ENCODE measurements around the gene SH3GL1. TPM values are rescaled to one million over a fixed set of nuclear protein-coding genes. Genes with fewer than 3 reads are reported as not detected.

Gene SH3GL1
- total RNA-seq, 1 donor from 2014 or later = 24.7 TPM

DNA sequence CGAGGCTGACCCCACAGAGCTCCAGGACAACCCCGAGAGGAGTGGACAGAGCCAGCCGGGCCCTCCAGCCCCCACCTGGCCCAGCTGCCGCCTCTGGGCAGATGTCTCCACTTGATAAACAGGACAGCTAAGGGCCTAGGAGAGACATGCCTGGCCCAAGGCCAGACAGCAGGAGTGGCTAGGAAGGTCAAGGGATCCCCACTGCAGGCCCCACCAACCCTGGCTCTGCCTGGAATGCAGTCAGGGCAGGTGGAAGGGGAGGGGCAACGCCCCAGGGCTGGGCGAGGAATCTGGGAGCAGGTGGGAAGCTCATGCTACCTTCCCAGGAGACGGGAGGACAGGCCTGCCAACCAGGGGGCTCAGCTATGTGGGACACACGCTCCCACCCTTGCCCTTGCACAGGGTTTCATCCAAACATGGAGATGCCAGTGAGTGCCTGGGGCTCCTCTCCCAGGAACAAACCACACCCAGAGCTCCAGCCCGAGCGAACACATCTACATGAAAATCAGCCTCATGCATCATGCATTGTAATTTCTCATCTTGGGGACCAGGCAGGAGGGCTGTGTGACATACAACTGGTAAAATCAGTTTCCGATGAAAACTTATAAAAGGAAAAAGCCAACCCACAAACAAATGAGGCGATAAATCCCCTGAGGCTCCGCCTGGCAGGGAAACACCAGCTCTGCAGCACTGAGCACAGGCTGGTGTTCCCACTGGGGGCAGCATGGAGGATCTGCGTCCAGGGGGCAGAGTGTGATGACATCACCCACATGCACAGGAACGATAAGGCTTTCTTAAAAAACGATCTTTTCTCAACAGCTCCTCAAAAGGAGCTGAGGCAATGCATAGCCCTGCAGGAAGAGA, 25.0 kb downstream of the SH3GL1 start:
- DNase-seq = peak; percentile 55

DNA sequence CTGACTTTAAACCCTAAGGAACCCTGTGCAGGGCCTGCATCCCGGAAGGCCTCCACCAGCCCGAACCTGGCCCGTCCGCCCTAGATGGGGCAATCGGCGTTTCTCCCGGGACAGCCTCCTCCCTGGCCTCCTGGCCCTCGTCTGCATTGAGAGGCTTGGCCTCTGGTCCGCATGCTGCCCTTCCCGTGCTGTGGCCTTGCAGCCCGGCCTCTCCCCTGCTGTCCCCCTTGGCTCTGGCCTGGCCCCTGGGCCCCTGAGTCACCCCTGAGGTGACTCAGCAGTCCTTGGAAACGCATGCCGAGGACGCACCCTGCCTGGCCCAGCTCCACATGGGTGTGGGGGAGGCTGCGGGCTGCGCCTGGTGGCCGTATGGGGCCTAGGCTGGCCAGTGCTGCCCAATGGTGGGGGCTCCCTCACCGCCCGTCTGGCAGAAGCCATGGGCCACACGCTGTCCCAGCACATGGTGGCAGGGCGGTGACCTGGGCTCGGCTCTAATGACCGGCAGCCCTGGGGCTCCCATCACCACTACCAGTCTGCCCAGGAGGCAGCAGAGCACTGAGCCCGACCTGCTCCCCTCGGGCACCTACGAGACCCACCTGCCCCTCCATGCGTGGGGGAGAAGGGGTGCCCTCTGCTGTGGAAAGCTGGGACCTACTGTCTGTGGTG, 25.7 kb downstream of the SH3GL1 start:
- DNase-seq = no peak

DNA sequence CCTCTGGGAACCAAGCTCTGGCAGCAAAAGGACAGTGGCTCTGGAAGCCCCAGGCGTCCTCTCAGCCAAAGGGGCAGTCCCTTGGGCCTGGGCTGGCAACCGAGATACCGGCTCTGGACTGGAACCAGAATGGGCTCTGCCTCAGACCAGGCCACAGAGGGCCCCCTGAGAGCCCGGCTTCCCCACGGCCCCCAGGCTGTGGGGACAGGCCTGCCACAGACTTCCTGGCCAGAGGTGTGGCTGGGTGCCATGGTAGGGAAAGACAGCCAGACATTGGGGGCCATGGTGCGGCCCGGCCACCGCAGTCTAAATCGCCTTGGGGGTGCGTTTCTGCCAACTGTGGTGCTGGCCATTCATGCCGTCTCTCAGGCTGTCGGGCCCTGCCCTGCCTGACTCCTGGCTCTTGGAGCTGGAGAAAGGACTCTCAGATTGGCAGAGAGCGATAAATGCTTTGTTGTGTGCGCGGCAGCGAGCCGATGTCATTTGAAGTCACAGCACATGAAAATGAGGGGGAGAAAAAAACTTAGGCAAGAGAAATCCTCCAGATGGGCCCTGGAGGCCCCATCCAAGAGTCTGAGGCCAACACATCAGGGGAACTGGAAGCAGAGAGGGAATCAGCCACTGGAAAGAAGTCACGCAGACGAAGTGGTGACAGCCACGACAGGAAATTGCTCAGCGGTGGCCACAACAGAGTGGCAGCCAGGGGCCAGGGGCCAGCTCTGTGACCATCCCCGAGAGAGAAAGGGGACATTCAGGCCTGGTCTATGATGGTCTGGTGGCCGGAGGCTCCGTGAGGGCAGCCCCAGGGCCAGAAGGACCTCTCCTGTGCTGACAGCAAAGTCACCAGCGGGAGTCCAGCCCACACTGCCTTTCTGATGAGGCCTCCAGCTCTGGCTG, 26.5 kb downstream of the SH3GL1 start:
- DNase-seq = peak; percentile 65

DNA sequence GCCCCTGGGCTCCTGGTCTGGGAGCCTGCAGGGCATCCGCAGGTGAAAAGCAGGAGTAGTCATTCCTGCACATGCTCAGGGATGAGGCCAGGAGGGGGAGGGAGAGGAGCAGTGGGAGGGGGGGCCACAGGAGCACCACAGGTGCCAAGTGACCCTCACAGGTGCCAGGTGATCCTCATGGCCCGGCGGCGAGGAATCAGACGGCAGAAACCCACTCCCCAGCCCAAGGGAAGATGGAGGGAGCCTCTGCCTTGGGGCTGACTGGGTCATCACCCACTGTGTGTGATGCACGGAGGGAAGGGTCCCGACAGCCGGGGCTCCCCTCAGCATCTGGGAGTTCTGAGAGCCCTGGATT, 27.4 kb downstream of the SH3GL1 start:
- DNase-seq = no peak

DNA sequence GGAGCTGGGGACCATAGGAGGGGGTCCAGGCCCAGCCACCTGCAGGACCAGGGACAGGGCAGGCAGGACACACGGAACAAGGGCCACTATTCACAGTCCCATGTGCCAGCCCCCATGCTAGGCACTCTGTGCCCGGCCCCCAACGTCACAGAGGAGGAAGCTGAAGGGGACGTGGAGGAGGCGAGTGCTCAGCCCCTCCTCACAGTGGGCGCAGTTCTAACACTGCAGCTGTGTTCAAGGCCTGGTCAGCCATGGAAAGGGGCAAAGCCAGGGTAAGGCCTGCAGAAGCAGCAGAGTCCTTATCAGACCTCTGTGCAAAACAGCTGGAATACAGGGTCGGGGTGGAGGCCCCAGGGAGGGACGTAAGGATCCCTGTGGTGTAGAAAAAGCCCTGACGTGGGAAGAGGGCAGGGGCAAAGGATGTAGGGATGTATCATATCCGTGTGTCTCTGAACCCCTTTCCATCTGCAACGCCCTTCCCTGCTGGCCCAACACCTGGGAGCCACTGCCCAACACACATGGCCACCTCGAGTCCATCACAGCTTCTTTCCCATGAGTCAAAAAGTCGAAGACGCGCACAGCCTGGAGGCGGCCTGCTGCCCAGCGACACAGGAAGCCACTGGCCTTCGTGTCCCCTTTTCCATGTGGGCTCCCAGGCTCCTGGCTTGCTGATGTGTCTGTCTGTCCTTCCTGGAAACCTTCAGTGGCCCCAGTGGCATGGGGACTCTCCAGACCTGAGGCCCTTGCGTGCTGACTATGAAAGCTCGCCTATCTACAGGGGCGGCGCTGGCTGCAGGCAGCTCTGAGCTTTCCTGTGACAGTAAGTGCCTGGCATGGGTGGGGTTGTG, 28.0 kb downstream of the SH3GL1 start:
- no peak for DNase-seq

DNA sequence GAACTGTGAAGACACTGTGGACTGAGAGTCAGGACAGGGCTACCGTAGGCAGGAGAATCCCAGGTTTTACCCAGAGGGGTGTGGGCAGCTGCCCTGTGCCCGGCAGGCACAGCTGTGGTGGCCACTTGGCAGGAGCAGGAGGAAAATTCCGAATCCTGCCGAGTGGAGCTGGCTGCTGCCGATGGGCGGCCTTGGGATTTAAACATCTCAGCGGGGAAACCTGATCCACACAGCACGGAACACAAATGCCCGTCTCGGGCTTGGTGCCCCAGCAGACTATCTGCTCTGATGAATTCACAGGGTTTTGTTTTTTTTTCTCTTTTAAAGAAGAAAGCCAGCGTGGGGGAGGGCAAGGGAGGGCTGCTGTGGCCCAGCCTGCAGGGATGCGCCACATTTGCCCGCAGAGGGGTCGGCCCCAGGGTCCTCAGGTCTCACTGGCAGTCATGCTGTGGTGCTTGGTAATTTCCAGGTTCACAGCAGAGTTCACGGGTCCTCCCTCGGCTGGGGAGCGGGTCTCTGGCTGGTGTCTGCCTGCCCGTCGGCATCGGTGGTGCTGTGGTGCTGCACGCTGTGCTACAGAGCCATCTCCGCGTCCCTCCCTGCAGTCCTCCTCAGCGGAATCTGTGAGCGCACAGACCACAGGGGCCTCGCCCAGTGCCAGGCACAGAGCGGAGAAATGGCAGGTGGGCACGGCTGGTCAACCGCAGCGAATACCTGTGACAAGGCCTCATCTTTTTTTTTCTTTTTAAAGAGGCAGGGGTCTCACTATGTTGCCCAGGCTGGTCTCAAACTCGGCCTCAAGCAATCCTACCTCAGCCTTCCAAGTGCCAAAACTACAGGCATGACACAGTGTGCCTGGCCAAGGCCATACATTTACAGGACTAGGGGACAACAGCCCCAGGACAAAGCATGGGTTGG, 28.8 kb downstream of the SH3GL1 start:
- DNase-seq = no peak

DNA sequence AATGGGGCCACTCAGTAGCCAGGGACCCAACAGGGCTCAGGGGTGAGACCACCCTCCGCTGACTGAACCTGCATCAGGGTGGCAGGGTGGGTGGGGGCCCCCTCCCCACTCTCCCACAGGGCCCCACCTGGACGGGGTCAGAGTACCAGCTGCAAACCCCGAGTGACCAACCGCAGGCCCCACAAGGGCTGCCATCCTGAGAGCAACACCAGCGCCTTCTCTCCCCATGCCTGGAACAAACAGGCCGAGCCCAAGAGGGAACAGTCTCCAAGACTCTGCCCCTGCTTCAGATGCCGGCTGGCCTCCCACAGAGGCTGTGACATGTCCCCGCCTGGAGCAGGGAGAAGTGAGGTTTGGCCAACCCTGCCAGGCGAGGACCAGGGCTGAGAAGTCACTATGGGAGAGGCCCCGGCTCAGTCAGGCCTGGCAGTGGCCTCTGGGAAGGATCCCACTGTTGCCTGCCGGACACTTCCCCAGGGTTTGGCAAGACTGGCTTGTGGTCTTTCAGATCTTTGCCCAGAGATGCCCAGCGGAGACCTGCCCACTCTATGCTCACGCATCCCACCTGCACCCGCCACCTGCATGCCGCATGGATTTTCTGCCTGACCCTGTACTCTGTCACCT, 29.8 kb downstream of the SH3GL1 start:
- DNase-seq = no peak

DNA sequence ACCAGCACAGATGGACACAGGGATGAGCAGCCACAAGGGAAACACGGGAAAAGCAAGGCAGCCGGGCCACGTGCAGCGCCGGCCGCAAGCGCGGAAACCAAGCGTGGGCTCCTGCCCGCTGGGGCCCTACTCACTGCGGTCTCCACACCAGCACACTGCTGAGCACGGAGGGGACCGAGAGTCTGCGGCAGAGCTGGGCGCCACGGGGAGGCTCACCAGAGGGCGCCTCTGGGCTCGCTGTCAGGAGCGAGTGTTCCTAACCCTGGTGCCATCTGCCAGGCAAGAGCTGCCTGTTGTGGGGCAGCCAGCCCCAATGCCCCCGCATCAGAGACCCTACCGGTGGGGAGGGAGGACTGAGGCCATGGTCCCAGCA, 30.5 kb downstream of the SH3GL1 start:
- DNase-seq = no peak

DNA sequence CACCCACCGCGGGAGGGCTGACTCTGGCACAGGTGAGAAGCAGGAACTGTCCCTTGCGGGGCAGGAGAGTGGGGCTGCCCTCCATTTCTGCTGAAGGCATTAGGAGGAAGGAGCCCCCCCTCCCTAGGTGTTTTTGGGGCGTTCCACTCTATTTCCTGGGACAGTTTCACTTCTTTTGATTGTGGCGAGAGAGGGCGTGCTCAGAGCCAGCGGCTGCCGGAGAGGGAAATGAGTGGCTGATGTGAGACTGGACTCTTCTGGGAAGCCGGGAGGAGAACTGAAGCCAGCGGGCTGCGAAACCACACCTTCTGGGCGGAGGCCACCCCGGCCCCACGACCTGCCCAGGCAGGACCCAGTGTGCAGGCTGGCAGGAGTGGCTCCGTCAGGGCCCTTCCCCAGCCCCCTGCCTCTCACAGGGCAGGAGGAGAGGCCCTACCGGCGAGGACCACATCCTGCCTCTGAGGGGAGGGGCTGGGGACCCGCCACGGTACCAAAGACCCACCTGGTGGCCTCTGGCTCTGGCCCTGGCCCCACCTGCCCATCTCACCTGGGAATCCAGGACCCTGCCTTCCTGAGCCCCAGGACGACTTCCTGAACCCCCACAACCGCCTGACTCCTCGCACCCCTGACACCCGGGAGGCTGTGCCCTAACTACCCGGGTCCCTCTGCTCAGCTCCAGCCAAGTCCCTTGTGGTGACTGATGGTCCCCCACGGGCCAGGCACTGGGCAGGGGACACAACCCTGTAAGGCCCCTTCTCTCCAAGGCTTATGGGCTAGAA, 31.0 kb downstream of the SH3GL1 start:
- DNase-seq = no peak

DNA sequence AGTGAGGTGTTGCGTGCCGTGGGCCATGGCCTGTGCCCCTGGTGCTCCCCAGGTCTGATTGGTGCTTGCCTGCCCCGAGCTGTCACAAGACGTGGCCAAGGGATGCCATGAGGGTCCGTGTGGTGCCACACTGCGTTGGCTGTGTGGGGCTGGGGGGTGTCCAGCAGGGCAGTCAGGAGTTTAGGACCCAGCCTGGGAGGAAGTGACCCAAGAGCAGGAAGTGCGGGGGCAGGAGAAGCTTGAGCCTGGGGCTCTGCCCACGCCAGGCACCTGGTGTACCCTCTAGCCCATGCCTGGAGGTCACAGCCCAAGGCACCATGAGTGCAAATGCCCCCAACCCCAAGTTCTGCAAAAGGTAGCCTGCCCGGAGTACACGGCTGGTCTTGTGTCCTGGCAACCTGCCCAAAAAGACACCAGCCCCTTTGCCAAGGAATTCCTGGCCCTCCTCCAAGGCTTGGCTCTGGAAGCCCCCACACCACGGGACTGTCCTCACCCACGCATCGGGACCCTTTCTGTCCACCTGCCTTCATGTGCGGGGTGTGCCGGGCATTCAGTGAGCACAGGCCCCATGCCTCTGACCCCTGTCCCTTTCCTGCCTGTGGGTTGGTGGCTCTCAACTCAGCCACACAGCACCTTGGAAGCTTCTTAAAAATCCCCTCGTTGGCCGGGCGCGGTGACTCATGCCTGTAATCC, 32.1 kb downstream of the SH3GL1 start:
- no peak for DNase-seq

DNA sequence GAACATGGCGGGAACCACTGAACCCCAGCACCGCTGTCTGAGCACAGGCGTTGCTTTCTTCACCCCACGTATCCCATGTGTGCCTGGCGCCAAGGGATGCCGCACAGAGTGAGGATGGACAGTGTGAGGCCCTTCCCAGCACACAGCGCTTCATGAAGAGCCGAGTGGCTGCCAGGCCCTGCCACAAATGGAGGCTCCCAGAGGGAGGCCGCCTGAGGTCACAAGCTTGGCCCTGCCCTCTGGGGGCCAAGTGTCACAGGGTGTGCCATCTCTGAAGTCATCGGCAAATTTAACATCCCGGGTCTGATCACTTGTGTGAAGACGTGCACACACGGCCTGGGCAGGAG, 32.6 kb downstream of the SH3GL1 start:
- no peak for DNase-seq

DNA sequence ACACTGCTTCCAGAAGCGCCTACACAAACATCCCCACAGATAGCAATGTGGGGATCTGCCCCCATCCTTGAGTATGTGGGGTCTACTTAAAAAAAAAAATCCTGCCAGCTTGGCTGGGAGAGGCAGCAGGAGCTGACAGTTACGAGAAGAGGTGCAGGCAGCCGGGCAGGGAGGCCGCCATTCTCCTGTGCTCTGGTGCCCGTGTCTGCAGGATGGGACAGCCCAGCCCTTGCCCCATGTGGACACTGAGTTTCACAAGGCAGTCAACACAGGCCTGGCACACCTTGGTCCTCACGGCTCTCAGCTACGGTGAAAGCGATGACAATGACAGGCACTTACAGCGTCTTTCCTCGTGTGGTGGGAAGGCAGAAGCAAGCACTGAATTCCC, 33.0 kb downstream of the SH3GL1 start:
- DNase-seq = no peak

DNA sequence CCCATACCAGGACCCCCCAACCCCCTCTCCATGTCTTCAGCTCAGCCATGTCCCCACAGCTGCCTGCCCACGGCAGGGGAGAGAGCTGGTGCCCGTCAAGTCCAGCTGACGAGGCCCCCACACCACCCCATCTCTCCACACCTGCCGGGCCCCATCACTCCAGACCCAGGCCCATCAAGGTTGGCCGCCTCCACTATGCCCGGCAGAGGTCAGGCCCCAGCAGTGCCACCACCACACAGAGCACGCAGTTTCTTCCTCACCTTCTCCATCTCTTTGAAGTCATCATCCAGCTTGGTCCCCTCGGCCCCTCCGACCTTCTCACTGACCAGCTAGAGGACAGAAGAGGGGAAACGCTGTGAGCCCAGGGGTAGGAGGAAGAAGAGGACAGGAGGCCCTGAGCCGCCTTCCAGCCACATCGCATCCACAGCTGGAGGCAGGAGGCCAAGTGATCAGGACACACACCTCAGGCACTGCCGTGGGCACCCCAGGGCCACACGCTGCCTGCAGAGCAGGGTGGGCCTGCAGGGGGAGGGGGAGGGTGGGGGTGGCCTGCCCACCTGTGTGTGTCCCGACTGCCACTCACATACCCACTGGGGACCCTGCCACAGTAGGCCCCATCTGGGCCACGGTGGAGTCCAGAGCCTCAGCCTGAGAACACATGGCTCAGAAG, 33.5 kb downstream of the SH3GL1 start:
- no peak for DNase-seq

DNA sequence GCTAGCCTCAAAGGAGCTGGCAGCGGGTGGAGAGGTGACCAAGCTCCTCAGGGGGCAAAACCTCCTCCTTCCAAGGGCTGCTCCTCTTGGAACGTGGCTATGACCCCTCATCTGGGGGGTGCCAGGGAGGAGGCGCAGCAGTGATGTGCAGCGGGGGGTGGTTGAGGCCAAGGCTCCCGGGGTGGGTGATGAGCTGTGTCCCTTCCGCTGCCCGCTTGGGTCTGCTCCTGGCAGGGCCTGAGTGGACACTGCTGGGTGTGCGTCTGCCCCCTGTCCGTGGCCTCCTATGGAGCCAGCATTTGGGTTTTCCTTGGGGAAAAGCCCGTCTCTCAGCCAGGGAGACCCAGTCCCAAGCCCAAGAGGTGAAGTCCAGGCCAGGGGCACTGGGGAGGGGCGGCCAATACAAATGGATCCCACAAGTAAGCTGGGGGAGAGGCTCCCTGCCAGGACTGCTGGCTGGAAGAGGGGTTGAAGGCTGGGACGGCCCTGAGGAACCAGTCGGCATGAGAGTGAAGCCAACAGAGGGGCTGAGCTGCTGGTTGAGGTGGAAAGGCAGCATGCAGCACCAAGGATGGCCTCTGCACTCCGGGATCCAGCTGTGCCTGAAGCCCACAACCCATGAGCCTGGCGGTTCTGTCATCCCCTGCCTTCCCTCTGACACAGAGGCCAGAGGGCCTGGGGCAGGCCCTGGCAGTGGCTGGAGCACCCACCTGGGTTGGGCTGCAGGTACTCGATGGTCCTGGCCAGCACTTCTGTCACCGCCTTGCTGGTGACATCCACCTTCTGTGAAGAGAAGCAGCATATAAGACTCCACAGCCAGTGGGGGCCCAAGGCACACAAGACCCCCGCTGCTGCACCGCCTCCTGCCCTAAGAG, 34.3 kb downstream of the SH3GL1 start:
- DNase-seq = no peak

DNA sequence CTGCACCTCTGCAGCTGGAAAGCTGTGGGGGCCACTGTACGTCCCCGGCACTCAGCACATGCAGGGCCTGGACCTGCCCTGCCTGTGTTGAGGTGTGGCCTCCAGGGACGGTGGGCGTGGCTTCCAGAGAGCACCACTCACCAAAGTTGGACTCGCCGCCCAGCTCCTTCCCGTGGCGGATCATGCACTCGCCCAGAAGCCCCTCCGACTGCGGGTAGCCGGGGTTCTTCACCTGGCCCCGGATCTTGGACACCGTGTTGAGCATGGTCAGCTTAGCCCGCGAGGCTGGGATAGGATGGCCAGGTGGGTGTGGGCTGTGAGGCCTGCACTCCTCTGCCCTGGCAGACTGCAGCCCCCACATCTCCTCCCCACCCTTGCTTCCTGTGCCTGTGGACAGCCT, 35.0 kb downstream of the SH3GL1 start:
- DNase-seq = no peak

DNA sequence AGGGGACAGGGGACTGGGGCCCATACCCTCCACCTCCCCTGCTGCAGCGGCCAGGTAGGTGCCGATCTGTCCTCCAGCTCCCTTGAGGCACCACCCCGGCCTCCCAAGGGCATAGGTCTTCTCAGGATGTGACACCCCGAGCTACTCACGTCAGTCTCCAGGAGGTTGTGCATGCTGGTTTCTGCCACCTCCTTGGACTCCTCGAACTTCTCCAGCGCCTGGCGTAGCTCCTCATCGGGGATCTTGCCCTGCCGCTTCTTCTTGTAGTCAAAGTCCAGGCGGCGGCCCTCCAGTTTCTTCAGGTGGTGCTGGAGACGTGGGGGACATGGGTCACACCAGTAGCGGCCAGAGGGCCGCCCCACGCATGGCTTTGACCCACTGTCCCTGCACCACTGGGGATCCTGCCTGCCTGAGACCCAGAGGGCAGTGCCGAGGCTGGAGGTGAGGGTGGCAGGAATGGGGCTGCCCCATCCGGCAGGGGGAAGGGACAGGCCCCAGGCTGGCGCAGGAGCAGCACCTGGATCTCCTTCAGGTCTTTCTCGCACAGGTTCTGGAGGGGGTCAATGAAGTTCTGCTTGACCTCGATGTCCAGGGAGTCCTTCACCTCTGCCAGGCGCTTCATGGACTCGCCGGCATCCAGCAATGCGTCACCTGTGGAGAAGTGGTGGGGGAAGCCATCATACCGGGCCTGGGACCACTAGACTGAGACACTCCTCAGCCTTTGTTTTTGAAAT, 36.6 kb downstream of the SH3GL1 start:
- DNase-seq = no peak

Data from skin of body (tissue), 2 donors.